Activated CD4-positive, alpha-beta memory T cell treated with anti-CD3 and anti-CD28 coated beads, Interleukin-2, amount 10 ng/mL, durations not matched to agents 7 days and 5 days (primary cell): ENCODE results near the gene TXNRD2. TPM values are rescaled to one million over a fixed set of nuclear protein-coding genes. Genes with fewer than 3 reads are reported as not detected.
A peak's percentile ranks its signal among the peaks of the same experiment; 100 is the strongest.

ENCODE experiments used
- CTCF ChIA-PET: fragments of 350-600 bp; sonication (Branson Sonifier 250); formaldehyde crosslinking; loops from one replicate; lab custom pipeline; 2021; ENCODE audit warnings: antibody characterized with exemption, inconsistent platforms; lab: Charles Lee
- POLR2A ChIA-PET: fragments of 350-600 bp; sonication (Branson Sonifier 250); formaldehyde crosslinking; loops from one replicate; lab custom pipeline; 2021; ENCODE audit warnings: antibody characterized with exemption; lab: Charles Lee
- DNase-seq: peaks from one replicate; pipeline ENCODE4 v3.0.0-alpha.2; 2020
- H3K27ac Mint-ChIP-seq: one replicate; pipeline ENCODE4 v1.8.0; 2021; ENCODE audit warnings: mild to moderate bottlenecking, mixed read lengths
- H3K27me3 Mint-ChIP-seq: one replicate; pipeline ENCODE4 v1.8.0; 2021; ENCODE audit warnings: mixed read lengths
- H3K36me3 Mint-ChIP-seq: one replicate; pipeline ENCODE4 v1.8.0; 2021; ENCODE audit warnings: low read depth, mixed read lengths
- H3K4me1 Mint-ChIP-seq: one replicate; pipeline ENCODE4 v1.8.0; 2021; ENCODE audit warnings: mixed read lengths
- H3K4me3 Mint-ChIP-seq: one replicate; pipeline ENCODE4 v1.8.0; 2021; ENCODE audit warnings: mild to moderate bottlenecking, mixed read lengths
- H3K9me3 Mint-ChIP-seq: one replicate; pipeline ENCODE4 v1.8.0; 2021; ENCODE audit warnings: mixed read lengths
- total RNA-seq, 2 experiments: library from RNA; stranded (reverse); gene quantifications; one replicate each; pipeline ENCODE4 v1.2.3, GENCODE V29; 2021

TXNRD2 gene
- total RNA-seq, 2 experiments from 2014 or later = 18.9 to 19.1 TPM

GRCh38 chr22:19825904-19826618 is 115.6 kb downstream of the TXNRD2 start:
- ChIA-PET CTCF (no interaction called here), POLR2A (no interaction called here)
- no peak overlapping the region for H3K27ac Mint-ChIP-seq
- H3K4me1 Mint-ChIP-seq = no peaks in the 10 kb centered on the region
- H3K9me3 Mint-ChIP-seq = no peaks in the 10 kb centered on the region
- H3K27me3 Mint-ChIP-seq = no peaks in the 10 kb centered on the region
- H3K36me3 Mint-ChIP-seq = no peaks in the 10 kb centered on the region
- peak; percentile 6 for DNase-seq
- H3K4me3 Mint-ChIP-seq = no peak overlapping the region

Other genes with a start within 250 kb of the TXNRD2 start
- gene SEPTIN5, start 227.3 kb downstream of the TXNRD2 start, total RNA-seq = not detected
- gene GP1BB, start 218.3 kb downstream of the TXNRD2 start, total RNA-seq = not detected
- gene TBX1, start 181.0 kb downstream of the TXNRD2 start, total RNA-seq = not detected
- 1 to 10 TPM; 7.4 to 8.7 TPM for gene GNB1L, start 86.9 kb downstream of the TXNRD2 start, total RNA-seq
- gene RTL10, start 86.9 kb downstream of the TXNRD2 start, total RNA-seq = 10 to 100 TPM; 13.3 to 13.5 TPM
- gene COMT, start within 50 bp of the TXNRD2 start, total RNA-seq = 10 to 100 TPM; 78.7 to 79.3 TPM
- gene ARVCF, start 75.0 kb upstream of the TXNRD2 start, total RNA-seq = under 1 TPM; 0.58 to 0.71 TPM
- gene TANGO2, start 79.3 kb upstream of the TXNRD2 start, total RNA-seq = 10 to 100 TPM; 39.1 to 44.5 TPM
- gene DGCR8, start 138.4 kb upstream of the TXNRD2 start, total RNA-seq = 10 to 100 TPM; 40.4 to 41.1 TPM
- gene RANBP1, start 174.3 kb upstream of the TXNRD2 start, total RNA-seq = 100 to 1,000 TPM; 176 to 181 TPM
- gene TRMT2A, start 175.4 kb upstream of the TXNRD2 start, total RNA-seq = 10 to 100 TPM; 71.8 to 75.2 TPM
- gene ZDHHC8, start 190.0 kb upstream of the TXNRD2 start, total RNA-seq = 10 to 100 TPM; 44.2 to 48.3 TPM
- under 1 TPM; 0.33 to 0.76 TPM for gene CCDC188, start 209.2 kb upstream of the TXNRD2 start, total RNA-seq